ENCODE data around the gene MIDN.

DNA sequence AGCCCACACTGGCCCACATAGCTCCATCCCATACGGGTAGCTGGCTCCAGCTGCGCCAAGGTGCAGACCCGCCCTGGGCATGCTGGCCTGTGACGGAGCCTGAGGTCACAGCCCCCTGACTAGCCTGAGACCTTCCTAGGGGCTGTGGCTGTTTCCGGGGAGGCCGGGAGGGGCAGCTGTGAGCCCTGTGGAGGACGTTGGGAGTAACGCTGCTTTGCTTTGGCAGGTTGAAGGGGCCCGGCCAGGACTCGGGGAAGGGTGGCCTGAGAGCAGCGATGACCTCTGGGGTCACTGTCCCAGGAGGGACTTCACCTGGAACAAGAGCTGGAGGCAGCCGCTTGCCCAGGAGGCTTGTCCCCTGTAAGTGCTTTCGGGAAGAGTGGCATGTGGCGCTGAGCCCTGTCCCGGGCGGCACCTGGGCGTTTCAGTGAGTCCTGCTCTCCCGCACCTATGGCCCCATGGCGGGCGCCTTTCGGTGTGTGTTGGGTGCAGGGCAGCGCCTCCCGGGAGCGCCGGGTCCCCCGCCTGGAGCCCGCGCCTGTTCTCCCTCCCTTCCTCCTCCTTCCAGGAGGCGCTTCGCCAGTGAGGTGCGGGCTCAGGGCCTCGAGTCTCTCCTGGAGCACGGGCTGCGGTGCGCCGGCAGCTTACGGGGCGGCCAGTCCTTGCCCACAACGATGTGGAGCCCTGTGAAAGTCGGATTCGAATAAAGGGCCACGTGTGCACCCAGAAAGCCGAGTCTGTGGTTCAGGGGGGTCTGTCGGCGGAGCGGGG, 25.9 kb downstream of the MIDN start:
- TF ChIP-seq, protein P1, sequence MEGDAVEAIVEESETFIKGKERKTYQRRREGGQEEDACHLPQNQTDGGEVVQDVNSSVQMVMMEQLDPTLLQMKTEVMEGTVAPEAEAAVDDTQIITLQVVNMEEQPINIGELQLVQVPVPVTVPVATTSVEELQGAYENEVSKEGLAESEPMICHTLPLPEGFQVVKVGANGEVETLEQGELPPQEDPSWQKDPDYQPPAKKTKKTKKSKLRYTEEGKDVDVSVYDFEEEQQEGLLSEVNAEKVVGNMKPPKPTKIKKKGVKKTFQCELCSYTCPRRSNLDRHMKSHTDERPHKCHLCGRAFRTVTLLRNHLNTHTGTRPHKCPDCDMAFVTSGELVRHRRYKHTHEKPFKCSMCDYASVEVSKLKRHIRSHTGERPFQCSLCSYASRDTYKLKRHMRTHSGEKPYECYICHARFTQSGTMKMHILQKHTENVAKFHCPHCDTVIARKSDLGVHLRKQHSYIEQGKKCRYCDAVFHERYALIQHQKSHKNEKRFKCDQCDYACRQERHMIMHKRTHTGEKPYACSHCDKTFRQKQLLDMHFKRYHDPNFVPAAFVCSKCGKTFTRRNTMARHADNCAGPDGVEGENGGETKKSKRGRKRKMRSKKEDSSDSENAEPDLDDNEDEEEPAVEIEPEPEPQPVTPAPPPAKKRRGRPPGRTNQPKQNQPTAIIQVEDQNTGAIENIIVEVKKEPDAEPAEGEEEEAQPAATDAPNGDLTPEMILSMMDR (IDR thresholded peaks at IDR 0.05), result no peak
- TF ChIP-seq POLR2A (IDR thresholded peaks at IDR 0.05), result no peak
- TF ChIP-seq POLR2AphosphoS5 (IDR thresholded peaks at IDR 0.05), result no peak

All from breast epithelium (tissue), 3 donors.